GM13977 (cell line): ENCODE measurements around the gene GPR148.
"Not testable (repeated sequence)": the region's sequence is repeated elsewhere in the genome, so short reads cannot be mapped to it uniquely, and the experiment has no call there.

Source experiments
- DNase-seq: peaks from one replicate; pipeline ENCODE4 v3.0.0; 2012; ENCODE audit warnings: low spot score
- in situ Hi-C: fragments of 300-500 bp; cut with MboI; formaldehyde crosslinking; loops from one replicate; pipeline ENCODE4 v1.12.0; 2022; ENCODE audit warnings: low sequenced_read_pairs, low pct_unique_long_range_greater_than_20kb, mixed read lengths, inconsistent platforms; ENCODE audit not compliant: unreplicated experiment
- TF ChIP-seq, protein P1 (sequence below): IDR thresholded peaks from 2 replicates; pipeline ENCODE4 v1.5.1; 2012; ENCODE audit warnings: mild to moderate bottlenecking, control low read depth; ENCODE audit not compliant: insufficient read depth; ENCODE audit errors: extremely low read depth, missing control alignments

The GPR148 gene, protein sequence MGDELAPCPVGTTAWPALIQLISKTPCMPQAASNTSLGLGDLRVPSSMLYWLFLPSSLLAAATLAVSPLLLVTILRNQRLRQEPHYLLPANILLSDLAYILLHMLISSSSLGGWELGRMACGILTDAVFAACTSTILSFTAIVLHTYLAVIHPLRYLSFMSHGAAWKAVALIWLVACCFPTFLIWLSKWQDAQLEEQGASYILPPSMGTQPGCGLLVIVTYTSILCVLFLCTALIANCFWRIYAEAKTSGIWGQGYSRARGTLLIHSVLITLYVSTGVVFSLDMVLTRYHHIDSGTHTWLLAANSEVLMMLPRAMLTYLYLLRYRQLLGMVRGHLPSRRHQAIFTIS

DNA sequence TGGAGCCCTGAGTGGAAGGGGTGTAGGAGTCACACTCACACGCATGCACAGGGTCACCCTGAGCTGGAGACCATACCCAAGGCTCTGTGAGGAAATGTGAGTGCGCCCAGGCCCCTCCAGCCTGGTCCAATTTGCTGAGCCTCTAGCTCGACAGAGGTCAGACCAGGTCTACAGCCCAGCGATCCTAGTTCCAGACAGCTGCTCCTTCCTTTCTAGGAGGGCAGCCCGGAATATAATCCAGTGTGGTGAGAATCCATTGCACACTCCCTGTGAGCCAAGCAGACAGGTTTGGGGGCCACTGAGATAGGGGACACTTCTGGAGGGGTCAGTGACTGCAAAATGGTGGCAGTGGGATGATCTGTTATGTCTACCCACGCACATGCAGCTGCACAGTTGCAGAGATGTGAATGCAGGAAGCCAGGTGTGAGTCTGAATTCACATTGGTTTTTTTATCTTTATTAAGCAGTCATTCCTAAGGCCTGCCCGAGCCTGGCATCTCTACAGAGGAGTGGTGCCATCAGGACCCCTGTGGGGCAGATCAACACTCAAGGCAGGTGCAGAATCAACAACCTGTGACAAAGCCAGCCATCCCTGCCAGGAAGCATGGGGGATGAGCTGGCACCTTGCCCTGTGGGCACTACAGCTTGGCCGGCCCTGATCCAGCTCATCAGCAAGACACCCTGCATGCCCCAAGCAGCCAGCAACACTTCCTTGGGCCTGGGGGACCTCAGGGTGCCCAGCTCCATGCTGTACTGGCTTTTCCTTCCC is at the start of gene GPR148:
GPR148 (plus strand) TSS at position 522 of the 768 bp plus-strand sequence; CDS start at position 604, 82 bp downstream.
- in situ Hi-C loops = no loop called here
- TF ChIP-seq, protein P1, sequence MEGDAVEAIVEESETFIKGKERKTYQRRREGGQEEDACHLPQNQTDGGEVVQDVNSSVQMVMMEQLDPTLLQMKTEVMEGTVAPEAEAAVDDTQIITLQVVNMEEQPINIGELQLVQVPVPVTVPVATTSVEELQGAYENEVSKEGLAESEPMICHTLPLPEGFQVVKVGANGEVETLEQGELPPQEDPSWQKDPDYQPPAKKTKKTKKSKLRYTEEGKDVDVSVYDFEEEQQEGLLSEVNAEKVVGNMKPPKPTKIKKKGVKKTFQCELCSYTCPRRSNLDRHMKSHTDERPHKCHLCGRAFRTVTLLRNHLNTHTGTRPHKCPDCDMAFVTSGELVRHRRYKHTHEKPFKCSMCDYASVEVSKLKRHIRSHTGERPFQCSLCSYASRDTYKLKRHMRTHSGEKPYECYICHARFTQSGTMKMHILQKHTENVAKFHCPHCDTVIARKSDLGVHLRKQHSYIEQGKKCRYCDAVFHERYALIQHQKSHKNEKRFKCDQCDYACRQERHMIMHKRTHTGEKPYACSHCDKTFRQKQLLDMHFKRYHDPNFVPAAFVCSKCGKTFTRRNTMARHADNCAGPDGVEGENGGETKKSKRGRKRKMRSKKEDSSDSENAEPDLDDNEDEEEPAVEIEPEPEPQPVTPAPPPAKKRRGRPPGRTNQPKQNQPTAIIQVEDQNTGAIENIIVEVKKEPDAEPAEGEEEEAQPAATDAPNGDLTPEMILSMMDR = no peak
- DNase-seq = no peak

DNA sequence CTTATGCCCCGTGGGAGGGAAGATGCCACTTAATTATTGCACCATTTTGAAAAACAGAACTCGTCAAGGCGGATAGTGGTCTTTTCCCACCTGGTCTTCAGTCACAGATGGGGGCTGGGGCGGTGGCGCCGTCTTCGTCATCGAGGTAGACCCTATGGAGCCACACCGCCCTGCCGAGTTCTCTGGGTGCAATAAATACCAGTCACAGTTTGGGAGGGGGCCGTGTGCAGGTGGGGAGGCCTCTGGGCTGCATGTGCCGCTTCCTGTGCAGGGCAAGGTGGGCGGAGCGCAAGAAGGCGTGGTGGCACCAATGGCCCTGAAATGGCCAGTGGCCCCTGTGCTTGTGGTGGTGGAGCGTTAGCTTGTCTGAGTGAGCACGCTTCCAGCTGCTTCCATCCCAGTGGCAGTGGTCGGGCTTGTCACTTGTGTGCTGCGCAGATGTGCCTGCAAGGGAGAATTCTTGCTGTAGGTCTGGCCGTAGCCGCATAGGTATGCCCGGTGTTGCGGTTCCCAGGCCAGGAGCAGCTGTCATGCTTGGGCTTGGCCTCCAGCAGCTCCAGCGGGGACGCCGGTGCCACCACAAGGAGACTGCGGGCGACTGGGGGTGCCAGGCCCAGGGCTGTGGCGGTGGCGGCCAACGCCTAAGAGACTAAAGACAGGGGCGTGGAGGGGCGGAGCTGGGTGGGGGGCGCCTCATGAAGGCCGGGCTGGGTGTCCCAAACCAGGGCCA is 36.7 kb upstream of the GPR148 start:
- in situ Hi-C loops, DNase-seq: not testable (repeated sequence)

DNA sequence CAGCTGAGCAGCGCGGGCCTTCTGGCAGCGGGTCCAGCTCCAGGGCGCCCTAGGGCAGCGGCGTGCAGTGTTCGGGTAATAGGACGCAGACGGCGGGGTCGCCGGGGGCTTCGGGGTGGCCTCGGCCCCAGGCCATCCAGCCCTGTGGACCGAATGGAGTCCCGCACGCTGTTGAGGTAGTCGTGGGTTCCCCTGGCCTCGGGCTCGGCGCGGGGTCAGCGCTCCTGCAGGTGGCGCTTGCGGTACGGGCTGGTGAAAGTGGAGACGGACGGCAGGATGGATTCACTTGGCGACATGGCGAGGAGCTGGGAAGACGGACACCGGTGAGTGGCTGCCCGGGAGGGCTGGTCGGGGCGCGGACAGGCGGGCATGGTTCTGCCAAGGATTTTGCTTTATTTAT is 35.4 kb upstream of the GPR148 start:
- TF ChIP-seq, protein P1 = peak; percentile 37
- DNase-seq = peak; percentile 11
- in situ Hi-C loops = not testable (repeated sequence)

DNA sequence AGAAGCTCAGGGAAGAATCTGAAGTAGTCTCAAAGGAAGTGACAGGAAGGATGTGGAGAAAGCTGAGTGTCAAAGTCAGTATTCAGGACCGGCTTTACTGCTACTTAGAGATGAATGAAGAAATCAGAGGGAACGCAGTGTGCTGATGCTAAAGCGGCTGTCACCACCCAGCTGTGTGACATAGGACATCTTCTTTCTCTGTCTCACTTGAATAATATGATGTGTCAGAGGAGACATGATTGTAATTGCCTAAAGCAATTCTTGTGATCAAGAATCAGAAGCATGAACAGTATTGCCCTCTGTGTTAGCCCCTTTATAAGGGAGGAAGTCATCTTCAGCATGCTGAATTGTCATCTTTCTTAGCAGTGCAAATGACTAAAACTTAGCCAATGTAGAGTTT is 25.6 kb upstream of the GPR148 start:
- in situ Hi-C loops, DNase-seq: not testable (repeated sequence)

DNA sequence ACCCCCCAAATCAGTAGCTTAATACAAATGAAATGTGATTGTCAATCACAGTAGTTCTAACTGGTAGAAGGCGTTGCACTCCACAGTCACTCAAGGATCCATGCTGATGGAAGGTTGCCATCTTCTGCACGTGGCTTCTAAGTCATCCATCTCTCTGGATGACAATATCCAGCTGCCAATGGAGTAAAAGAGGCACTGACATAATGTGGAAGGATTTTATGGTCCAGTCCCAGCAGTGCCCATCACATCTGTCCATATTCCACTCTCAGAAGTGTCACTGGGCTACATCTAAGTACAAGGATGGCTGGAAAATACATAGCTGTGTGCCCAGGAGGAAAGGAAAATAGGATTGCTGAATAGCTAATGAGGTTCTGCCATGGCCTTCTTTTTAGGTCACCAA is 14.1 kb upstream of the GPR148 start:
- DNase-seq, in situ Hi-C loops: not testable (repeated sequence)

DNA sequence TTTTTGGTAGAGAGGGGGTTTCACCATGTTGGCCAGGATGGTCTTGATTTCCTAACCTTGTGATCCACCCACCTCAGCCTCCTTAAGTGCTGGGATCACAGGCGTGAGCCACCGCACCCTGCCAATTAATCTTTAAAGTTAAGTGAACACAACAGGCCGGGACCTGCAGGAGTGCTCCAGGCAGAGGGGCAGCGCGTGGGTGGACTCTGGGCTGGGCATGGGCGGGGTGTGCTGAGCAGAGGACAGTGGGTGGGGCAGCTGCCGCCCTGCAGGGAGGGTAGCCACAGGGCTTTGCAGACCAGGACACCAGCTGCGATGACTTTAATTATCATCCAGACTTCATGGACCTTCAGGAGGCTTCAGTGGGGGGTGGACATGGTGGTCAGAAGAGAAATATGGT is 8.8 kb upstream of the GPR148 start:
- TF ChIP-seq, protein P1 = no peak
- DNase-seq = no peak
- in situ Hi-C loops = no loop called here

DNA sequence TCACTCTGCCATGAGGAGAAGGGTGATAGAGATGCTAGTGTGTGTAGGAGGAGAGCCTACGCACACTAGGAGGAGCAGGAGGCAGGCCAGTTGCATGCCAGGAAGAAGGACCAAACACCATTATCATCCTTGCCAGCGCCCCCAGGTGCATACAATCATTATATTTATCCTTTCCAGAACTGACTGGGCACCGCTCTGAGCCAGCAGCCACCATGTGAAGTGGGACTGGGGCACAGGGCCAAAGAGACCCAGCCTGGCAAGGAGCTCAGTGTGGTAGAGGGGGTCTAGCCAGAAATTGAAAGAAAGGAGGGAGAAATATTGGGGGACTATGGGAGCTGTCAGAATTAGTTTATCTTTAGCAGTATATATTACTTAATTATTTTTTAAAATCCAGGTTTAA is 8.3 kb upstream of the GPR148 start:
- TF ChIP-seq, protein P1 = no peak
- DNase-seq = no peak
- in situ Hi-C loops = no loop called here

DNA sequence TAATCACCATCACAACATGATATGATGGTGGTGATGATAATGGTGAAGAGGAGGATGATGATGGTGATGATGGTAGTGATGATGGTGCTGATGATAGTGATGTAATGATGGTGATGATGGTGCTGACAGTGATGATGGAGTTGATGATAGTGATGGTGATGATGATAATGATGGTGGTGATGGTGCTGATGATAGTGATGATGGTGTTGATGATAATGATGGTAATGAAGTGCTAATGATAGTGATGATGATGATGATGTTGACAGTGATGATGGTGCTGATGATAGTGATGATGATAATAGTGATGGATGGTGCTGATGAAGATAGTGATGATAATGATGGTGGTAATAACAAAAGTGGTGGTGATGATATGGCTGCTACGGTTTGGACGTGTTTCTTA is 4.4 kb upstream of the GPR148 start:
- TF ChIP-seq, protein P1 = no peak

More for the DNA sequence above, 4.4 kb upstream of the GPR148 start:
- in situ Hi-C loops = no loop called here
- DNase-seq = no peak
